H9 (cell line): ENCODE results near the gene ZFTA. TPM values are rescaled to one million over a fixed set of nuclear protein-coding genes. Genes with fewer than 3 reads are reported as not detected.

Experiments used
- DNase-seq: peaks from one replicate; pipeline ENCODE4 v3.0.0-alpha.2; 2017
- H2AFZ ChIP-seq: one replicate; pipeline ENCODE4 v1.6.1; 2013; ENCODE audit warnings: mild to moderate bottlenecking, low read length, control low read depth, moderate library complexity
- H2AK5ac ChIP-seq: 2 replicates; pipeline ENCODE4 v1.6.1; 2013; ENCODE audit warnings: low read length, control low read depth, mixed read lengths; ENCODE audit not compliant: insufficient read length
- H2BK120ac ChIP-seq: one replicate; pipeline ENCODE4 v1.6.1; 2013; ENCODE audit warnings: low read depth, mild to moderate bottlenecking, low read length, control low read depth, inconsistent platforms; ENCODE audit not compliant: poor library complexity, severe bottlenecking
- H2BK12ac ChIP-seq: 2 replicates; pipeline ENCODE4 v1.6.1; 2013; ENCODE audit warnings: low read length, control low read depth, mixed read lengths, low read depth; ENCODE audit not compliant: insufficient read length
- H2BK15ac ChIP-seq: 2 replicates; pipeline ENCODE4 v1.6.1; 2013; ENCODE audit warnings: low read depth, low read length, control low read depth
- H2BK20ac ChIP-seq: one replicate; pipeline ENCODE4 v1.6.1; 2013; ENCODE audit warnings: low read depth, mild to moderate bottlenecking, low read length, control low read depth, inconsistent platforms; ENCODE audit not compliant: poor library complexity, severe bottlenecking
- H2BK5ac ChIP-seq: 2 replicates; pipeline ENCODE4 v1.6.1; 2013; ENCODE audit warnings: low read length, control low read depth, mixed read lengths; ENCODE audit not compliant: insufficient read length
- H3K14ac ChIP-seq: 2 replicates; pipeline ENCODE4 v1.6.1; 2013; ENCODE audit warnings: low read length, control low read depth; ENCODE audit not compliant: insufficient read depth
- H3K18ac ChIP-seq: 2 replicates; pipeline ENCODE4 v1.6.1; 2013; ENCODE audit warnings: low read depth, mild to moderate bottlenecking, mixed read lengths, low read length, control low read depth; ENCODE audit not compliant: insufficient read length
- H3K23ac ChIP-seq: 2 replicates; pipeline ENCODE4 v1.6.1; 2013; ENCODE audit warnings: low read length, control low read depth, mixed read lengths, low read depth; ENCODE audit not compliant: insufficient read length
- H3K23me2 ChIP-seq: 2 replicates; pipeline ENCODE4 v1.6.1; 2013; ENCODE audit warnings: low read depth, mild to moderate bottlenecking, mixed read lengths, low read length, control low read depth; ENCODE audit not compliant: insufficient read length, poor library complexity, severe bottlenecking
- H3K27ac ChIP-seq: 2 replicates; pipeline ENCODE4 v1.5.1; 2013; ENCODE audit warnings: low read length, control low read depth, mixed read lengths, low read depth; ENCODE audit not compliant: insufficient read length
- H3K27me3 ChIP-seq: 2 replicates; pipeline ENCODE4 v1.6.1; 2013; ENCODE audit warnings: low read length, control low read depth, inconsistent platforms; ENCODE audit not compliant: insufficient read depth
- H3K4ac ChIP-seq: 2 replicates; pipeline ENCODE4 v1.6.1; 2013; ENCODE audit warnings: low read depth, mild to moderate bottlenecking, control low read depth, inconsistent platforms, low read length, moderate library complexity
- H3K4me1 ChIP-seq: 2 replicates; pipeline ENCODE4 v1.6.1; 2013; ENCODE audit warnings: low read length, control low read depth, inconsistent platforms; ENCODE audit not compliant: insufficient read depth
- H3K4me2 ChIP-seq: 2 replicates; pipeline ENCODE4 v1.6.1; 2013; ENCODE audit warnings: low read length, control low read depth, mixed read lengths; ENCODE audit not compliant: insufficient read length, insufficient read depth
- H3K56ac ChIP-seq: 2 replicates; pipeline ENCODE4 v1.6.1; 2013; ENCODE audit warnings: low read depth, mild to moderate bottlenecking, mixed read lengths, low read length, control low read depth; ENCODE audit not compliant: insufficient read length
- H3K79me1 ChIP-seq: 2 replicates; pipeline ENCODE4 v1.6.1; 2013; ENCODE audit warnings: low read depth, mild to moderate bottlenecking, moderate library complexity, low read length, control low read depth, inconsistent platforms; ENCODE audit not compliant: insufficient read depth, poor library complexity, severe bottlenecking
- H3K79me2 ChIP-seq: 2 replicates; pipeline ENCODE4 v1.6.1; 2013; ENCODE audit warnings: low read length, control low read depth, inconsistent platforms; ENCODE audit not compliant: insufficient read depth
- H3K9ac ChIP-seq: 2 replicates; pipeline ENCODE4 v1.6.1; 2013; ENCODE audit warnings: low read length, control low read depth, mixed read lengths; ENCODE audit not compliant: insufficient read length; ENCODE audit errors: extremely low read depth
- H3K9me3 ChIP-seq: one replicate; pipeline ENCODE4 v1.6.1; 2013; ENCODE audit warnings: low read depth, low read length, inconsistent platforms; ENCODE audit not compliant: control insufficient read depth
- H3T11ph ChIP-seq: one replicate; pipeline ENCODE4 v1.6.1; 2013; ENCODE audit warnings: mild to moderate bottlenecking, low read length, control low read depth, inconsistent platforms
- H4K20me1 ChIP-seq: one replicate; pipeline ENCODE4 v1.6.1; 2013; ENCODE audit not compliant: control insufficient read depth, insufficient read length, insufficient read depth
- H4K5ac ChIP-seq: 2 replicates; pipeline ENCODE4 v1.6.1; 2013; ENCODE audit warnings: low read depth, mild to moderate bottlenecking, mixed read lengths, low read length, control low read depth; ENCODE audit not compliant: insufficient read length
- H4K8ac ChIP-seq: replicated peaks from 2 replicates; pipeline ENCODE4 v1.6.1; 2013; ENCODE audit warnings: low read length, control low read depth, mixed read lengths, low read depth; ENCODE audit not compliant: insufficient read length
- H4K91ac ChIP-seq: 2 replicates; pipeline ENCODE4 v1.6.1; 2013; ENCODE audit warnings: low read depth, mild to moderate bottlenecking, moderate library complexity, mixed read lengths, low read length, control low read depth; ENCODE audit not compliant: insufficient read length
- H3K27ac Mint-ChIP-seq, 3 experiments: 2 replicates in 2 of 3; 3 replicates in 1 of 3; pipeline ENCODE4 v1.8.0; 2020 to 2021; ENCODE audit warnings: mixed read lengths in 3 of 3, mild to moderate bottlenecking in 1 of 3, moderate library complexity in 1 of 3
- H3K27me3 Mint-ChIP-seq: 2 replicates; pipeline ENCODE4 v1.8.0; 2021; ENCODE audit warnings: low read depth, mild to moderate bottlenecking, moderate library complexity, mixed read lengths
- H3K36me3 Mint-ChIP-seq, 3 experiments: 2 replicates in 2 of 3; 3 replicates in 1 of 3; pipeline ENCODE4 v1.8.0; 2020 to 2021; ENCODE audit warnings: low read depth in 3 of 3, mixed read lengths in 3 of 3; ENCODE audit not compliant: insufficient read depth in 1 of 3
- H3K4me1 Mint-ChIP-seq, 2 experiments: 2 replicates each; pipeline ENCODE4 v1.8.0; 2020; ENCODE audit warnings: mixed read lengths in 2 of 2
- H3K4me3 Mint-ChIP-seq, 2 experiments: 2 replicates in 1 of 2; 3 replicates in 1 of 2; pipeline ENCODE4 v1.8.0; 2020 to 2021; ENCODE audit warnings: mild to moderate bottlenecking in 2 of 2, mixed read lengths in 2 of 2, moderate library complexity in 1 of 2
- H3K9me3 Mint-ChIP-seq, 2 experiments: 2 replicates in 1 of 2; 3 replicates in 1 of 2; pipeline ENCODE4 v1.8.0; 2020; ENCODE audit warnings: mild to moderate bottlenecking in 2 of 2, mixed read lengths in 2 of 2, moderate library complexity in 1 of 2
- CTCF ChIP-seq: fragments of 200-600 bp; sonication (generic); conservative IDR thresholded peaks from 3 replicates; pipeline ENCODE4 v1.8.0; 2021; ENCODE audit warnings: antibody characterized with exemption, mild to moderate bottlenecking
- WGBS: extraction: QIAGEN DNeasy Blood & Tissue Kit; methylation state at CpG from one replicate; pipeline ENCODE4 v1.1.7; 2013; ENCODE audit warnings: missing lambda C conversion rate, low lambda C conversion rate, mixed read lengths; ENCODE audit not compliant: insufficient read length; ENCODE audit errors: extremely low coverage; 5-methylcytosine and 5-hydroxymethylcytosine counted together
- total RNA-seq: library from RNA; stranded (reverse); gene quantifications from 2 replicates; pipeline ENCODE4 v1.2.1, GENCODE V29; 2021

Gene ZFTA
- total RNA-seq, 1 experiment from 2014 or later = 48.2 TPM

- Histone ChIP-seq H2BK15ac (no peak overlapping the region), H3K4me1 (no peaks in the 10 kb centered on the region), H2BK20ac (no peak overlapping the region), H3K9me3 (no peaks in the 10 kb centered on the region), H3K4ac (no peak overlapping the region), H2AFZ (no peak overlapping the region), H3K4me2 (no peak overlapping the region), H3K23ac (no peak overlapping the region), H3K23me2 (no peaks in the 10 kb centered on the region), H4K8ac (no peak overlapping the region), H3T11ph (no peak overlapping the region), H4K5ac (no peak overlapping the region), H3K14ac (no peak overlapping the region), H3K18ac (no peak overlapping the region), H2BK12ac (no peak overlapping the region), H3K27ac (no peak overlapping the region), H3K9ac (no peak overlapping the region), H3K79me1 (no peaks in the 10 kb centered on the region), H3K27me3 (no peaks in the 10 kb centered on the region), H3K79me2 (no peaks in the 10 kb centered on the region), H2BK120ac (no peak overlapping the region), H4K20me1 (no peaks in the 10 kb centered on the region), H3K56ac (no peak overlapping the region), H4K91ac (no peak overlapping the region), H2BK5ac (no peak overlapping the region), H2AK5ac (no peak overlapping the region)
- no peak for TF ChIP-seq CTCF
- H3K9me3 Mint-ChIP-seq = peaks cover 4 to 10% of the 10 kb centered on the region in 2 experiments; a peak in 4 of 5 replicates
- no CpG with 5 or more reads among the region's 5 CpGs for WGBS
- DNase-seq = no peak
- no peaks in the 10 kb centered on the region for H3K27me3 Mint-ChIP-seq
- no peak overlapping the region for H3K27ac Mint-ChIP-seq
- no peak overlapping the region for H3K4me3 Mint-ChIP-seq
- H3K4me1 Mint-ChIP-seq = peaks cover 0 to 4% of the 10 kb centered on the region in 2 experiments; a peak in 1 of 4 replicates
- peaks cover 0 to 3% (median 3%) of the 10 kb centered on the region in 3 experiments; a peak in 2 of 7 replicates for H3K36me3 Mint-ChIP-seq
These were observed 32.3 kb upstream of the ZFTA start for GRCh38 chr11:63800921-63801320.
